OCI-LY7 (cell line): ENCODE data around the gene NPHP1.

Source experiments
- CTCF ChIP-seq: fragments of 200-600 bp; sonication (generic); conservative IDR thresholded peaks from 2 replicates; pipeline ENCODE4 v1.5.1; 2014; ENCODE audit warnings: mild to moderate bottlenecking, antibody characterized with exemption, low read length, moderate library complexity, mixed read lengths
- EZH2phosphoT487 ChIP-seq: fragments of 200-600 bp; sonication (generic); IDR thresholded peaks from 2 replicates; pipeline ENCODE4 v1.6.1; 2018; ENCODE audit warnings: low read depth, borderline replicate concordance, mild to moderate bottlenecking, mixed run types, antibody characterized with exemption, low read length, moderate library complexity, mixed read lengths

- TF ChIP-seq CTCF = no peak
- TF ChIP-seq EZH2phosphoT487 = no peak
Measured at GRCh38 chr2:110120171-110121051, 84.4 kb downstream of the NPHP1 start.
